Prostate gland (tissue), 2 donors: ENCODE measurements around the gene AMBP.

Experiments used
- POLR2A ChIP-seq: fragments of 450-650 bp; IDR thresholded peaks from one replicate; pipeline ENCODE4 v1.6.1; 2016; ENCODE audit warnings: antibody characterized with exemption, mild to moderate bottlenecking
- TF ChIP-seq, protein P1 (sequence below), 4 experiments: fragments of 200-600 bp in 2 of 4; fragments of 450-650 bp in 2 of 4; sonication (generic) in 2 of 4; IDR thresholded peaks; 1 replicate in 3 of 4; 2 replicates in 1 of 4; pipeline ENCODE4 v1.5.1; 2016 to 2019; ENCODE audit warnings: antibody characterized with exemption in 4 of 4, mild to moderate bottlenecking in 2 of 4, moderate library complexity in 2 of 4

DNA sequence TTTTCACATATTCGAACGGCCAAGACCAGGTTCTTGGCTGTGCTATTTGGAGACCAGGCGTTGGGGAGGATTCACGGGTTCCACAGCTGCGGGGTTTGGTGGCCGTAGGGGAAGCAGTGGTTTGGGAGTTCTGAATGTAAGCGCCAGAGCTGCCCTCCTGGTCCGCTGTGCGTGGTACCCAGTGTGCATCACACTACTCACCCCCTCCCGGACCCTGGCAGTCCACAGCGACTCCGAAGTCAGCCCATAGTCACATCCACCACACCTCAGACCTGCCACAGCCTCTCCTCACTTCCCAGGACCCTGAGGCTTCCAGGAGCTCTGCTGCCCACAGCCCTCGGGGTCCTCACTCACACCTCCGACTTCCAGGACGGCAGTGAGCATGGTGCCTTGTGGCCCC lies 26.8 kb downstream of the AMBP start:
- TF ChIP-seq, protein P1, sequence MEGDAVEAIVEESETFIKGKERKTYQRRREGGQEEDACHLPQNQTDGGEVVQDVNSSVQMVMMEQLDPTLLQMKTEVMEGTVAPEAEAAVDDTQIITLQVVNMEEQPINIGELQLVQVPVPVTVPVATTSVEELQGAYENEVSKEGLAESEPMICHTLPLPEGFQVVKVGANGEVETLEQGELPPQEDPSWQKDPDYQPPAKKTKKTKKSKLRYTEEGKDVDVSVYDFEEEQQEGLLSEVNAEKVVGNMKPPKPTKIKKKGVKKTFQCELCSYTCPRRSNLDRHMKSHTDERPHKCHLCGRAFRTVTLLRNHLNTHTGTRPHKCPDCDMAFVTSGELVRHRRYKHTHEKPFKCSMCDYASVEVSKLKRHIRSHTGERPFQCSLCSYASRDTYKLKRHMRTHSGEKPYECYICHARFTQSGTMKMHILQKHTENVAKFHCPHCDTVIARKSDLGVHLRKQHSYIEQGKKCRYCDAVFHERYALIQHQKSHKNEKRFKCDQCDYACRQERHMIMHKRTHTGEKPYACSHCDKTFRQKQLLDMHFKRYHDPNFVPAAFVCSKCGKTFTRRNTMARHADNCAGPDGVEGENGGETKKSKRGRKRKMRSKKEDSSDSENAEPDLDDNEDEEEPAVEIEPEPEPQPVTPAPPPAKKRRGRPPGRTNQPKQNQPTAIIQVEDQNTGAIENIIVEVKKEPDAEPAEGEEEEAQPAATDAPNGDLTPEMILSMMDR (IDR thresholded peaks at IDR 0.05): no peak
- no peak for TF ChIP-seq POLR2A
